ENCODE results near the gene PDIA5.
"Not testable (repeated sequence)": the region's sequence is repeated elsewhere in the genome, so short reads cannot be mapped to it uniquely, and the experiment has no call there.

Gene PDIA5

DNA sequence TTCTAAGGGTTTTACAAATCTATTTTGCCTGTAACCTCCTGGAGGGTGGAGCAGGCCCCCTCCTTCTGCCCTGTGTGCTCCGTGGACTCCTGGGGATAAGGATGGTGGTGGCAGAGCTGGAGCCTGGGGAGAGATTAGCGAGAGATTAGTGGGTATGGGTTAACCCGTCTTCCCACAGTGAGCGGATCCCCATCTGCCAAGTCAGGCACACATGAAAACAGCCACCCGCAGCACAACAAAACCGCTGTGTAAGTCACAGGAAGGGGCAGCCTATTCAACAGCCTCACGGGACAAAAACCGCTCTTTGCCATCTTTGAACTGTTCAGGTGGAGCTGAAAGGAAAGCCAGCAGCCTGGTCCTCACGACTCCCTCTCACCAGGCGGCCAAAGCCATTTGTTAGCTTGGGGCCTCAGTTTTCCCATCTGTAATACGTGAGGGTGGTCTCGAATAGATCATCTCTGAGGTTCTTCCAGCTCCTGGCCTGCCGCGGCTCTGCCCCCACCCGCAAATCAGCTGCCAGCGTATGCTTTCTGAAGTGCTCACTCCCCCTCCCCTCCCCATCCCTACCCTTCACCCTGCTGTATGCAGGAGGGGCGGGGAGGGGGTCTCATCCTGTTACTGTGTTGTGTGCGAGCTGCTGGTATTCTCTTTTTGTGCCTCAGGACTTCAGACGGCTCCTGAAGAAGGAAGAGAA, 43.6 kb downstream of the PDIA5 start:
- no peaks in the 10 kb centered on the region for H3K79me2 ChIP-seq (ENCODE audit: insufficient read depth, low read depth)
- no peak overlapping the region for H3K9ac ChIP-seq
- no peaks in the 10 kb centered on the region for H3K27me3 ChIP-seq (ENCODE audit: insufficient read depth, low read depth)
- no peaks in the 10 kb centered on the region for H3K4me1 ChIP-seq (ENCODE audit: low read depth, poor library complexity, severe bottlenecking)
- no peaks in the 10 kb centered on the region for H4K20me1 ChIP-seq (ENCODE audit: insufficient read depth)
- no peak overlapping the region for H3K27ac ChIP-seq
- H2AFZ ChIP-seq (ENCODE audit: low read depth): no peak overlapping the region
- peaks cover 12% of the 10 kb centered on the region; the same call in 1 of the 2 replicates for H3K36me3 ChIP-seq (ENCODE audit: insufficient read depth)
- no peak overlapping the region for H3K4me3 ChIP-seq (IDR thresholded peaks at IDR 0.05; ENCODE audit: insufficient read depth, low read depth, low read length)
- TF ChIP-seq, protein P1, sequence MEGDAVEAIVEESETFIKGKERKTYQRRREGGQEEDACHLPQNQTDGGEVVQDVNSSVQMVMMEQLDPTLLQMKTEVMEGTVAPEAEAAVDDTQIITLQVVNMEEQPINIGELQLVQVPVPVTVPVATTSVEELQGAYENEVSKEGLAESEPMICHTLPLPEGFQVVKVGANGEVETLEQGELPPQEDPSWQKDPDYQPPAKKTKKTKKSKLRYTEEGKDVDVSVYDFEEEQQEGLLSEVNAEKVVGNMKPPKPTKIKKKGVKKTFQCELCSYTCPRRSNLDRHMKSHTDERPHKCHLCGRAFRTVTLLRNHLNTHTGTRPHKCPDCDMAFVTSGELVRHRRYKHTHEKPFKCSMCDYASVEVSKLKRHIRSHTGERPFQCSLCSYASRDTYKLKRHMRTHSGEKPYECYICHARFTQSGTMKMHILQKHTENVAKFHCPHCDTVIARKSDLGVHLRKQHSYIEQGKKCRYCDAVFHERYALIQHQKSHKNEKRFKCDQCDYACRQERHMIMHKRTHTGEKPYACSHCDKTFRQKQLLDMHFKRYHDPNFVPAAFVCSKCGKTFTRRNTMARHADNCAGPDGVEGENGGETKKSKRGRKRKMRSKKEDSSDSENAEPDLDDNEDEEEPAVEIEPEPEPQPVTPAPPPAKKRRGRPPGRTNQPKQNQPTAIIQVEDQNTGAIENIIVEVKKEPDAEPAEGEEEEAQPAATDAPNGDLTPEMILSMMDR (conservative IDR thresholded peaks at IDR 0.05; ENCODE audit: low read depth, low read length): no peak
- H3K4me2 ChIP-seq: no peak overlapping the region

DNA sequence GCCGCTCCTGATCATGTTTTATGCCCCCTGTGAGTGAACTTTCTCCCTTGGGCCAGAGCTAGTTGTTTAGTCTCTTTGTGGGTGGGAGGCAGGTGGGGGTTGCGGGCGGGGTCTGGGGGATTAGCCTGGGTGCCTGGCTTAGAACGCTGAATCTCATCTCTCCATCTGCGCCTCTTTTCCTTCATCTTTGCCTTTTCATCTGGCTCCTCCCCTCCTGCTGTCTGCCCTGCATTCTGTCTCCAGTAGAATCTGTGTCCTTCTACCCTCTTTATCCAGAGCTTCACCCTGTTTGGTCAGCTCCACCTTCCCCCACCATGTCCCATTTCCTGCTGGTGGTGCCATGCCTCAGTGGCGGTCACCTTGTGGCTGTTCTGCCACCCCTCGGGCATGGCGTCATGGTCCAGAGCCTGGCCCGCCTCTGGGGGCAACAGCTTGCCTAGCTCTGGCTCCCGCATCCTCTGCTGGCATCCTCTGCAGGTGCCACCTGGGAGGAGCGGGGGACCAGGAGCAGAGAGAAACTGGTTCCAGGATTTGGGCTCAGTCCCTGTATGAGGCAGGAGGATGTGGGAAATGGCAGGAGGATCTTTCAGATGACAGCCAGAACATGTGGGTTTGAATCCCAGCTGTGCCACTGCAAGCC, 44.3 kb downstream of the PDIA5 start:
- Histone ChIP-seq H3K9ac (no peak overlapping the region), H3K79me2 (ENCODE audit: insufficient read depth, low read depth) (no peaks in the 10 kb centered on the region), H4K20me1 (ENCODE audit: insufficient read depth) (no peaks in the 10 kb centered on the region), H3K36me3 (ENCODE audit: insufficient read depth) (peaks cover 12% of the 10 kb centered on the region; the same call in 1 of the 2 replicates), H3K4me3 (IDR thresholded peaks at IDR 0.05; ENCODE audit: insufficient read depth, low read depth, low read length) (no peak overlapping the region), H3K4me1 (ENCODE audit: low read depth, poor library complexity, severe bottlenecking) (no peaks in the 10 kb centered on the region), H3K27me3 (ENCODE audit: insufficient read depth, low read depth) (no peaks in the 10 kb centered on the region), H3K4me2 (no peak overlapping the region), H2AFZ (ENCODE audit: low read depth) (no peak overlapping the region), H3K27ac (no peak overlapping the region)
- TF ChIP-seq, protein P1 (conservative IDR thresholded peaks at IDR 0.05; ENCODE audit: low read depth, low read length): no peak

DNA sequence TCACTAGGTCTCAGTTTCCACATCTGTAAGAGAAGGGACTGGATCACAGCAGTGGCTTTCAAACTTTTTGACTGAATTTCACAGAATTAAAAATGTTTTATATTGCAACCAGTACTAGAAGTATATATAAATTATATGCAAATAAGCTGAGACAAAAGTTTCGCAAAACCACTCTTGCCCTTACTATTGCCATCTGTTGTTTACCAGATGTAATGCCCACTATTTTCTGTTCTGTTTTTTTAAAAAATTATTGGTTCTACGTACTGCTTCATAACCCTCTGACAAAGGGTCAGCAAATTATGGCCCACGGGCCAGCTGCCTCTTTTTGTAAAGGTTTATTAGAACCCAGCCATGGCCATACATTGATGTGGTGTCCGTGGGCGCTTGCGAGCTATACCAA, 44.8 kb downstream of the PDIA5 start:
- Histone ChIP-seq H3K27ac (no peak overlapping the region), H3K27me3 (ENCODE audit: insufficient read depth, low read depth) (no peaks in the 10 kb centered on the region), H2AFZ (ENCODE audit: low read depth) (no peak overlapping the region), H3K4me2 (no peak overlapping the region), H4K20me1 (ENCODE audit: insufficient read depth) (no peaks in the 10 kb centered on the region), H3K36me3 (ENCODE audit: insufficient read depth) (peaks cover 12% of the 10 kb centered on the region; the same call in 1 of the 2 replicates), H3K4me1 (ENCODE audit: low read depth, poor library complexity, severe bottlenecking) (no peaks in the 10 kb centered on the region), H3K4me3 (IDR thresholded peaks at IDR 0.05; ENCODE audit: insufficient read depth, low read depth, low read length) (no peak overlapping the region), H3K79me2 (ENCODE audit: insufficient read depth, low read depth) (no peaks in the 10 kb centered on the region), H3K9ac (no peak overlapping the region)
- TF ChIP-seq, protein P1 (conservative IDR thresholded peaks at IDR 0.05; ENCODE audit: low read depth, low read length): no peak

DNA sequence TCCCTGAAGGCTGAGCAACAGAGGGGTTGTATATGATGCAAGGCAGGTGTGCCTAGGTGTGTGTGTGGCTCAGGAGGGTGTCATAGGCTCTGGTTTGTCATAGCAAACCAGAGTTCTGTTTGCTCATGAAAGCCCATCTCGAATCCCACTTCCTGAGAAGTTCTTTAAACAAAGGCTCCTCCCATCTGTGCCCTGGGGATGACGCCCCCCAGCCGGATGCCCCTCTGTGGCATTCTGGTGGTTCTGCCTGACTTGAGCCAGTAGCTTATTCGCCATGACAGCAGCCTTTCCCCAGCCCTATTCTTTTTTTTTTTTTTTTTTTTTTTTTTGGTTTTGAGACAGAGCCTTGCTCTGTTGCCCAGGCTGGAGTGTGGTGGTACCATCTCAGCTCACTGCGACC, 45.4 kb downstream of the PDIA5 start:
- Histone ChIP-seq H3K9ac (no peak overlapping the region), H3K4me3 (IDR thresholded peaks at IDR 0.05; ENCODE audit: insufficient read depth, low read depth, low read length) (no peak overlapping the region), H3K4me2 (no peak overlapping the region), H3K4me1 (ENCODE audit: low read depth, poor library complexity, severe bottlenecking) (no peaks in the 10 kb centered on the region), H3K27ac (no peak overlapping the region), H3K27me3 (ENCODE audit: insufficient read depth, low read depth) (no peaks in the 10 kb centered on the region), H4K20me1 (ENCODE audit: insufficient read depth) (no peaks in the 10 kb centered on the region), H3K79me2 (ENCODE audit: insufficient read depth, low read depth) (no peaks in the 10 kb centered on the region), H2AFZ (ENCODE audit: low read depth) (no peak overlapping the region), H3K36me3 (ENCODE audit: insufficient read depth) (peaks cover 12% of the 10 kb centered on the region; the same call in 1 of the 2 replicates)
- TF ChIP-seq, protein P1 (conservative IDR thresholded peaks at IDR 0.05; ENCODE audit: low read depth, low read length): no peak

DNA sequence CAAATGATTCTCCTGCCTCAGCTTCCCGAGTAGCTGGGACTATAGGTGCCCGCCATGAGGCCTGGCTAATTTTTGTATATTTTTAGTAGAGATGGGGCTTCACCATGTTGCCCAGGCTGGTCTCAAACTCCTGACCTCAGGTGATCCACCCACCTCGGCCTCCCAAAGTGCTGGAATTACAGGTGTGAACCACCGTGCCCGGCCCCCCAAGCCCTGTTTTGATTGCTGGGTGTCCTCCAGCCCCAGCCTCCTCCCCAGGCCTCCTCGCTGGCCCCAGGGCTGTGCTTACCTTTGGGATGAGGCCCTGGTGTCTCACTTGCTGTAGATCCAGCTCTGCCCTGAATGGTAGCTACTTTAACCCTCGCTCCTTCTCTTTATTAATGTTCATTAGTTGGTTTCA, 45.8 kb downstream of the PDIA5 start:
- H2AFZ ChIP-seq (ENCODE audit: low read depth); H3K79me2 ChIP-seq (ENCODE audit: insufficient read depth, low read depth); H4K20me1 ChIP-seq (ENCODE audit: insufficient read depth); H3K27ac ChIP-seq; H3K4me2 ChIP-seq; H3K4me3 ChIP-seq (IDR thresholded peaks at IDR 0.05; ENCODE audit: insufficient read depth, low read depth, low read length); H3K9ac ChIP-seq; H3K4me1 ChIP-seq (ENCODE audit: low read depth, poor library complexity, severe bottlenecking); H3K27me3 ChIP-seq (ENCODE audit: insufficient read depth, low read depth): not testable (repeated sequence)
- H3K36me3 ChIP-seq (ENCODE audit: insufficient read depth): peaks cover 11% of the 10 kb centered on the region; the same call in 1 of the 2 replicates

Measured in KMS-11 (cell line).